ENCODE measurements around the gene CSRP2. TPM values are rescaled to one million over a fixed set of nuclear protein-coding genes. Genes with fewer than 3 reads are reported as not detected.

CSRP2 gene
- total and polyA plus RNA-seq, 2 donors from 2014 or later: 40.8 to 189 TPM

GRCh38 chr12:76810671-76811419 lies 68.0 kb downstream of the CSRP2 start:
- H3K27ac ChIP-seq (ENCODE audit: low read depth in 2 of 2, low read length in 2 of 2): no peak overlapping the region
- H3K27me3 ChIP-seq (ENCODE audit: control insufficient read depth, insufficient read depth, low read length): no peaks in the 10 kb centered on the region
- FAIRE-seq (no peak), DNase-seq (no peak)
- H3K4me3 ChIP-seq (ENCODE audit: low read length in 3 of 3): no peak overlapping the region
- H3K36me3 ChIP-seq (ENCODE audit: control insufficient read depth in 2 of 3, insufficient read depth in 3 of 3, low read length in 3 of 3): peaks cover 2 to 11% (median 4%) of the 10 kb centered on the region in 3 donors
- H3K9me3 ChIP-seq (ENCODE audit: control insufficient read depth in 2 of 3, insufficient read depth in 1 of 3, low read length in 3 of 3): no peaks in the 10 kb centered on the region
- TF ChIP-seq, protein P1, sequence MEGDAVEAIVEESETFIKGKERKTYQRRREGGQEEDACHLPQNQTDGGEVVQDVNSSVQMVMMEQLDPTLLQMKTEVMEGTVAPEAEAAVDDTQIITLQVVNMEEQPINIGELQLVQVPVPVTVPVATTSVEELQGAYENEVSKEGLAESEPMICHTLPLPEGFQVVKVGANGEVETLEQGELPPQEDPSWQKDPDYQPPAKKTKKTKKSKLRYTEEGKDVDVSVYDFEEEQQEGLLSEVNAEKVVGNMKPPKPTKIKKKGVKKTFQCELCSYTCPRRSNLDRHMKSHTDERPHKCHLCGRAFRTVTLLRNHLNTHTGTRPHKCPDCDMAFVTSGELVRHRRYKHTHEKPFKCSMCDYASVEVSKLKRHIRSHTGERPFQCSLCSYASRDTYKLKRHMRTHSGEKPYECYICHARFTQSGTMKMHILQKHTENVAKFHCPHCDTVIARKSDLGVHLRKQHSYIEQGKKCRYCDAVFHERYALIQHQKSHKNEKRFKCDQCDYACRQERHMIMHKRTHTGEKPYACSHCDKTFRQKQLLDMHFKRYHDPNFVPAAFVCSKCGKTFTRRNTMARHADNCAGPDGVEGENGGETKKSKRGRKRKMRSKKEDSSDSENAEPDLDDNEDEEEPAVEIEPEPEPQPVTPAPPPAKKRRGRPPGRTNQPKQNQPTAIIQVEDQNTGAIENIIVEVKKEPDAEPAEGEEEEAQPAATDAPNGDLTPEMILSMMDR (IDR thresholded peaks at IDR 0.05; ENCODE audit: borderline replicate concordance, extremely low read depth, insufficient read depth): no peak
- no peaks in the 10 kb centered on the region for H3K4me1 ChIP-seq (ENCODE audit: control insufficient read depth in 2 of 3, insufficient read depth in 2 of 3, low read depth in 1 of 3, low read length in 3 of 3)
- intact Hi-C loops (cut with DNase I): no loop called here
- no peak overlapping the region for H3K9ac ChIP-seq (ENCODE audit: low read length in 3 of 3)

Other genes starting within 250 kb of the CSRP2 start
- 39.5 TPM for gene ZDHHC17, start 114.9 kb downstream of the CSRP2 start, total RNA-seq
- gene ZDHHC17, start 114.9 kb downstream of the CSRP2 start, polyA plus RNA-seq (ENCODE audit: insufficient read depth, low read depth, low replicate concordance): 7.7 TPM
- 0.28 TPM for gene E2F7, start 186.6 kb upstream of the CSRP2 start, total RNA-seq
- not detected for gene E2F7, start 186.6 kb upstream of the CSRP2 start, polyA plus RNA-seq (ENCODE audit: insufficient read depth, low read depth, low replicate concordance)

Data from kidney (tissue), 14 donors.